Pericardium fibroblast (primary cell): ENCODE data around the gene SLX1A. TPM values are rescaled to one million over a fixed set of nuclear protein-coding genes. Genes with fewer than 3 reads are reported as not detected.

Experiments used
- total RNA-seq: library from RNA; depleted of rRNA; stranded (reverse); fragments of >200 nt; gene quantifications from 2 replicates; pipeline ENCODE4 v1.2.3, GENCODE V29; 2015

SLX1A gene
- total RNA-seq = 24.3 and 26.1 TPM in 2 replicates

DNA sequence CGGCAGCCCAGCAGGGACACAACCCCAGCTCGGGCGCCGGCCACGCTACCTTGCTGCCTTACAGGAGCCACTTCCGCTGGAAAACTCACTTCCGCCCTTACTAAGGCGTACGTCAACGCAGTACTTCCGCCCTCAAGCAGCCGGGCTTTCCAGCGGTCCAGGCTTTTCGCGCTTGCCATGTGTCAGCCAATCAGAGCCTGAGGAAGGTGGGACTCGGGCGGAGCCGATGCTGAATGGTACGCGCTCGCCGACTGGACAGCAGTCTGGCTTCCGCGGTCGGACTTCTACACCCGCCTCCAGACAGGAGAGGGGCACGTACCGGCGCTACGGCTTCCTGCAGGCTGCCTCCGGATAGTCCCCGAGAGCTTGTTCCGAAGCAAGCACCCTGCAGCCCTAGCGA lies at the start of gene SLX1A, which contains the start of gene BOLA2B:
Gene SLX1A (plus strand): TSS at position 261 of the 400 bp plus-strand sequence. CDS start 210 bp downstream, outside the sequence.
Gene BOLA2B (minus strand): TSS at position 52 of the 400 bp plus-strand sequence. CDS start 71 bp downstream, outside the sequence.

DNA sequence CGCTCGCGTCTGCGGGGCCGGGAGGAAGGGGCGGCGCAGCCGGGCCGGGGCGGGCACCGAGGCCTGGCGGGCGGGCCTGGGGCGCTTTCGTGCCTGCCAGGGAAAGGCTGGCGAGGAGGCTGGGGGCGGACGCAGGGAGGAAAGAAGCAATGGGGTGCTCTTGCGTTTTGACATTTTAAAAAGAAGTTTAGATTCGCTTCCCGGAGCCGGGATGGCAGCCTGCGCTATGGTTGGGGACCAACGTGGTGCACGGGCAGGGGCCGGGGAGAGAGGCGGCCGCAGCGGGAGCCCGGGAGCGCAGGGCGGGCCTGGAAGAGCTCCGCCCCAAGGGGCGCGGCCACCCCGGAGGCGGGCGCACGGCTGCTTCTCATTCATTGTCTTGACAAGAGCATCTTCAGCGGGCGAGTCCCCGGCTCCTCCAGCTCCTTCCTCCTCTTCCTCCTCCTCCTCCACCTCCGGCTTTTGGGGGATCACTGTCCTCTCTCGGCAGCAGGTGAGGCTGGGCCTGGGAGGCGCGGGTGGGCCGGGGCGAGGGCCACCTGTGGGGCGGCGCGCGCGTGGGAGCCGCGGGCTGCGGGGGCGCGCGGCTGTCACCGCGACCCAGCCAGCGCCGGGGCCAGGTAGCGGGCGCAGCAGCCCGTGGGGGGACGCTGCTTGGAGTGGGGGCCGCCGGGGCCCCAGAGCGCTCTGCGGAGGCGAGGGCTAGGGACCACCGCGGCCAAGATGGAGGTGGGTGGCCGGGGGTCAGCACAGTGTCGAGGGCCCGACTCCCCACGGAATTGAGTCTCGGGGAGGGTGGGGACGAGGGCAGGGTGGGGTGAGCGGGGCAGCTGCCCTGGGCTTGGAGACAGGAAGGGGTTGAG lies 10.2 kb upstream of the SLX1A start, which contains the start of gene CORO1A:
Gene CORO1A (plus strand): TSS at position 370 of the 863 bp plus-strand sequence. CDS start 1,608 bp downstream, outside the sequence.

DNA sequence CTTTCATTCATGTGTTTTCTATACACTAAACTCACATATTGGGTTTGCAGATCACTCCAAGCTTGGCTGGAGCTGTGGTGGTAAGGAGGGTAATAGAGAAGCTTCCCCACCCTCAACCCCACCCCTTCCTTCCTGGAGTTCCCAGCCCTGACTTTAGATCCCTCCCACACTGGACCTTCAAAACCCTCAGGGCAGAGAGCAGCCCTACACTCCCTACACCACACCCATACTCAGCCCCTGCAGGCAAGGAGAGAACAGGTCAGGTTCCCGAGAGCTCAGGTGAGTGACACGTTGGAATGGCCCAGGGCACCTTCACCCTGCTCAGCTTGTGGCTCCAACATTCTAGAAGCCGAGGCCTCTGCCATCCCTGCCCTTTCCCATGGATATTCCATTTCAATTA lies 5.4 kb downstream of the SLX1A start, which contains the start of gene SULT1A3:
Gene SULT1A3 (plus strand): TSS at position 207 of the 400 bp plus-strand sequence. CDS start 1,474 bp downstream, outside the sequence.

Other genes with a start within 250 kb of the SLX1A start
- gene TMEM219, start 231.8 kb upstream of the SLX1A start, total RNA-seq = 92.3 and 112 TPM in 2 replicates
- gene TAOK2, start 220.0 kb upstream of the SLX1A start, total RNA-seq = 31.2 and 44.5 TPM in 2 replicates
- 7.6 and 8.3 TPM in 2 replicates for gene HIRIP3, start 198.3 kb upstream of the SLX1A start, total RNA-seq
- 28.7 and 33.6 TPM in 2 replicates for gene INO80E, start 197.6 kb upstream of the SLX1A start, total RNA-seq
- 0.60 TPM in 1 of 2 replicates, not detected in the other for gene DOC2A, start 182.8 kb upstream of the SLX1A start, total RNA-seq
- gene C16orf92, start 170.7 kb upstream of the SLX1A start, total RNA-seq = not detected in 2 replicates
- not detected in 2 replicates for gene TLCD3B, start 162.6 kb upstream of the SLX1A start, total RNA-seq
- 1,291 and 1,757 TPM in 2 replicates for gene ALDOA, start 128.1 kb upstream of the SLX1A start, total RNA-seq
- gene PPP4C, start 117.9 kb upstream of the SLX1A start, total RNA-seq = 63.2 and 79.7 TPM in 2 replicates
- under 0.01 TPM in 1 of 2 replicates, not detected in the other for gene TBX6, start 102.0 kb upstream of the SLX1A start, total RNA-seq
- 50.2 and 89.3 TPM in 2 replicates for gene YPEL3, start 97.7 kb upstream of the SLX1A start, total RNA-seq
- gene GDPD3, start 80.3 kb upstream of the SLX1A start, total RNA-seq = 0.47 and 1.2 TPM in 2 replicates
- gene MAPK3, start 70.7 kb upstream of the SLX1A start, total RNA-seq = 63.0 and 70.9 TPM in 2 replicates
- gene CORO1A, start 10.3 kb upstream of the SLX1A start, total RNA-seq = 0.43 and 4.2 TPM in 2 replicates
- 28.4 and 117 TPM in 2 replicates for gene BOLA2B, start 209 bp upstream of the SLX1A start, total RNA-seq
- 2.6 and 7.0 TPM in 2 replicates for gene SULT1A3, start 5.4 kb downstream of the SLX1A start, total RNA-seq
- gene NPIPB13, start 54.6 kb downstream of the SLX1A start, total RNA-seq = 0.26 and 1.9 TPM in 2 replicates
- 34.2 and 44.1 TPM in 2 replicates for gene CD2BP2, start 161.4 kb downstream of the SLX1A start, total RNA-seq
- 33.7 and 44.6 TPM in 2 replicates for gene TBC1D10B, start 176.6 kb downstream of the SLX1A start, total RNA-seq
- gene MYL11, start 180.9 kb downstream of the SLX1A start, total RNA-seq = 48.3 TPM in 1 of 2 replicates, not detected in the other
- gene SEPTIN1, start 188.7 kb downstream of the SLX1A start, total RNA-seq = 0.51 TPM in 1 of 2 replicates, not detected in the other
- gene ZNF48, start 201.5 kb downstream of the SLX1A start, total RNA-seq = 3.7 and 3.9 TPM in 2 replicates
- gene ZNF771, start 213.7 kb downstream of the SLX1A start, total RNA-seq = 31.0 and 34.2 TPM in 2 replicates
- gene DCTPP1, start 236.2 kb downstream of the SLX1A start, total RNA-seq = 24.3 and 31.5 TPM in 2 replicates